K562 (cell line): ENCODE data around the gene ZFP30. TPM values are rescaled to one million over a fixed set of nuclear protein-coding genes. Genes with fewer than 3 reads are reported as not detected.

Source experiments
- ATAC-seq: fragments of 200-7000 bp; cut with Tn5 transposase; 3 replicates; pipeline ENCODE4 v1.9.1; 2020; ENCODE audit warnings: moderate library complexity
- BruUV-seq: library from RNA; stranded (reverse); fragments of 400-500 nt; replicated peaks from 2 replicates; lab custom pipeline; 2021; lab: Mats Ljungman, UMichigan
- CTCF ChIA-PET: fragments of 300-600 bp; formaldehyde crosslinking; extraction: SDS; loops from one replicate; lab custom pipeline; 2021; ENCODE audit warnings: low intra/inter-chr PET ratio; lab: Yijun Ruan, JAX
- POLR2A ChIA-PET: fragments of 300-600, 350-650 bp; sonication (Branson Sonifier 250); formaldehyde crosslinking; extraction: SDS; loops from one replicate; lab custom pipeline; 2021; ENCODE audit warnings: antibody characterized with exemption, inconsistent platforms; lab: Yijun Ruan, JAX
- DNase-seq, 4 experiments: peaks; one replicate each; pipeline versions ENCODE4 v3.0.0 to v3.0.0-alpha.2; 2011 to 2018; ENCODE audit warnings: low spot score in 3 of 4, mixed read lengths in 3 of 4; ENCODE audit errors: extremely low read depth in 1 of 4
- FAIRE-seq: peaks from 2 replicates; lab custom pipeline; 2011; peaks lifted over from hg19 to GRCh38; lab: Jason Lieb, UNC
- H2AFZ ChIP-seq: 2 replicates; pipeline ENCODE4 v1.6.0; 2011; ENCODE audit warnings: low read depth, low read length, control low read depth, inconsistent platforms
- H3K27ac ChIP-seq: fragments of 200-600 bp; 3 replicates; pipeline ENCODE4 v1.8.0; 2011; ENCODE audit warnings: low read depth, mild to moderate bottlenecking, control low read depth, inconsistent platforms, low read length, moderate library complexity, mixed read lengths; ENCODE audit errors: extremely low read depth
- H3K27me3 ChIP-seq, 2 experiments: fragments of 300-600 bp in 1 of 2; 2 replicates in 1 of 2; 3 replicates in 1 of 2; pipeline versions ENCODE4 v1.6.0 to v1.8.0; 2011; ENCODE audit warnings: inconsistent platforms in 2 of 2, low read length in 2 of 2, mild to moderate bottlenecking in 1 of 2, mixed read lengths in 1 of 2, moderate library complexity in 1 of 2; ENCODE audit not compliant: control insufficient read depth in 2 of 2, insufficient read depth in 2 of 2
- H3K36me3 ChIP-seq: fragments of 300-600 bp; 3 replicates; pipeline ENCODE4 v1.8.0; 2011; ENCODE audit warnings: mild to moderate bottlenecking, low read length, inconsistent platforms; ENCODE audit not compliant: control insufficient read depth, insufficient read depth
- H3K4me1 ChIP-seq, 2 experiments: fragments of 200-600 bp in 1 of 2; replicated peaks in 1 of 2; 2 replicates in 1 of 2; 3 replicates in 1 of 2; pipeline versions ENCODE4 v1.5.1 to v1.8.0; 2011; ENCODE audit warnings: inconsistent platforms in 2 of 2, low read length in 2 of 2, mild to moderate bottlenecking in 1 of 2, mixed read lengths in 1 of 2, moderate library complexity in 1 of 2; ENCODE audit not compliant: control insufficient read depth in 2 of 2, insufficient read depth in 2 of 2
- H3K4me2 ChIP-seq: 2 replicates; pipeline ENCODE4 v1.6.1; 2011; ENCODE audit warnings: low read length, control low read depth, inconsistent platforms, mixed read lengths; ENCODE audit not compliant: insufficient read depth
- H3K4me3 ChIP-seq: fragments of 200-600 bp; sonication (generic), shearing (Covaris generic); 2 replicates; pipeline ENCODE4 v1.5.1; 2016; ENCODE audit warnings: control low read depth, inconsistent platforms
- H3K79me2 ChIP-seq: fragments of 200-600 bp; 3 replicates; pipeline ENCODE4 v1.8.0; 2011; ENCODE audit warnings: low read length, inconsistent platforms; ENCODE audit not compliant: control insufficient read depth, insufficient read depth
- H3K9ac ChIP-seq, 2 experiments: 2 replicates each; pipeline versions ENCODE4 v1.6.0 to v1.6.1; 2011; ENCODE audit warnings: low read depth in 2 of 2, low read length in 2 of 2, control low read depth in 1 of 2, inconsistent platforms in 1 of 2, mild to moderate bottlenecking in 1 of 2, mixed read lengths in 1 of 2; ENCODE audit not compliant: insufficient read depth in 1 of 2
- H3K9me1 ChIP-seq: one replicate; pipeline ENCODE4 v1.6.0; 2011; ENCODE audit warnings: inconsistent platforms, mild to moderate bottlenecking, low read length, moderate library complexity; ENCODE audit not compliant: control insufficient read depth, insufficient read depth
- H3K9me3 ChIP-seq: replicated peaks from 2 replicates; pipeline ENCODE4 v1.5.1; 2011; ENCODE audit warnings: low read depth, low read length, inconsistent platforms; ENCODE audit not compliant: control insufficient read depth, insufficient read depth
- H4K20me1 ChIP-seq: replicated peaks from 2 replicates; pipeline ENCODE4 v1.6.1; 2011; ENCODE audit warnings: low read length, inconsistent platforms, mixed read lengths; ENCODE audit not compliant: control insufficient read depth, insufficient read depth
- ARID1B ChIP-seq: fragments of 450-650 bp; IDR thresholded peaks from 2 replicates; pipeline ENCODE4 v1.6.1; 2016; ENCODE audit warnings: antibody characterized with exemption, mild to moderate bottlenecking, inconsistent platforms
- HMGXB4 ChIP-seq: sonication (generic); formaldehyde crosslinking; IDR thresholded peaks from 2 replicates; pipeline ENCODE4 v1.8.1; 2023; ENCODE audit warnings: mild to moderate bottlenecking, missing genetic modification reagents
- ILK ChIP-seq: fragments of 450-650 bp; IDR thresholded peaks from 2 replicates; pipeline ENCODE4 v1.6.1; 2016; ENCODE audit warnings: missing genetic modification characterization, low read depth, mild to moderate bottlenecking, missing compliant biosample characterization, moderate library complexity, borderline replicate concordance
- KLF1 ChIP-seq: fragments of 450-650 bp; IDR thresholded peaks from 2 replicates; pipeline ENCODE4 v1.6.1; 2016; ENCODE audit warnings: missing genetic modification characterization, missing compliant biosample characterization
- PHF21A ChIP-seq: fragments of 450-650 bp; IDR thresholded peaks from 2 replicates; pipeline ENCODE4 v1.6.1; 2017; ENCODE audit warnings: low read depth, borderline replicate concordance
- ZBTB17 ChIP-seq: fragments of 450-650 bp; formaldehyde crosslinking; IDR thresholded peaks from 2 replicates; pipeline ENCODE4 v1.4.0; 2020; ENCODE audit warnings: mild to moderate bottlenecking
- ZNF146 ChIP-seq: IDR thresholded peaks from one replicate; pipeline ENCODE4 v1.6.1; 2018; ENCODE audit warnings: missing compliant biosample characterization; ENCODE audit not compliant: unreplicated experiment
- ZNF311 ChIP-seq: fragments of 250-450 bp; sonication (Bioruptor Pico); IDR thresholded peaks from 2 replicates; pipeline ENCODE4 v1.4.0; 2020; ENCODE audit warnings: mild to moderate bottlenecking, moderate library complexity
- ZNF395 ChIP-seq: fragments of 200-800 bp; sonication (Bioruptor generic); IDR thresholded peaks from 2 replicates; pipeline ENCODE4 v1.6.1; 2017; ENCODE audit warnings: missing genetic modification characterization, missing compliant biosample characterization
- WGBS: fragments of 100-300 bp; shearing (Covaris generic); methylation state at CpG from one replicate; pipeline ENCODE4 v1.1.6; 2016; ENCODE audit warnings: low coverage, mixed read lengths; ENCODE audit not compliant: insufficient coverage; ENCODE audit errors: missing lambda C conversion rate; 5-methylcytosine and 5-hydroxymethylcytosine counted together
- in situ Hi-C: fragments of 300-500 bp; cut with MboI; formaldehyde crosslinking; loops from 4 replicates; pipeline ENCODE4 v1.15.0; 2018; ENCODE audit warnings: inconsistent platforms, mixed read lengths
- intact Hi-C: fragments of 100-400 bp; cut with micrococcal nuclease; formaldehyde crosslinking; loops from 2 replicates; pipeline ENCODE4 v1.14.2; 2022
- polyA plus RNA-seq, 8 experiments: library from polyadenylated mRNA; depleted of rRNA in 4 of 8; stranded (reverse) in 5 of 8; unstranded in 3 of 8; fragments of >200 nt; fragmentation: Nextera tagmentation in 2 of 8; fragmentation: Illumina TruSeq in 1 of 8; extraction: Ambion mirVana in 2 of 8; extraction: Trizol in 1 of 8; gene quantifications; 2 replicates each; pipeline versions ENCODE4 v1.2.1 to v1.2.3, GENCODE V29; 2011 to 2014; ENCODE audit warnings: inconsistent platforms in 1 of 8, missing spikeins in 1 of 8
- total RNA-seq, 7 experiments: library from RNA; depleted of rRNA in 6 of 7; stranded (reverse); fragments of >200 nt in 6 of 7; fragmentation: Illumina TruSeq in 2 of 7; extraction: Trizol in 2 of 7; gene quantifications; 2 replicates each; pipeline versions ENCODE4 v1.2.1 to v1.2.3, GENCODE V29; 2011 to 2021; ENCODE audit warnings: low replicate concordance in 1 of 7
- TF ChIP-seq, protein P1 (sequence below): sonication (generic); formaldehyde crosslinking; IDR thresholded peaks from 2 replicates; pipeline ENCODE4 v1.8.0; 2022; ENCODE audit warnings: mild to moderate bottlenecking, missing genetic modification reagents
- TF ChIP-seq, protein P2 (sequence below): sonication (generic); formaldehyde crosslinking; IDR thresholded peaks from 2 replicates; pipeline ENCODE4 v1.8.0; 2022; ENCODE audit warnings: missing genetic modification reagents, mild to moderate bottlenecking, borderline replicate concordance

ZFP30 gene
- total and polyA plus RNA-seq, 9 of the 15 experiments (the other 6 are each of a cell fraction or from before 2014, with no cell fraction given) = 1.1 to 11.3 (median 4.9) TPM

DNA sequence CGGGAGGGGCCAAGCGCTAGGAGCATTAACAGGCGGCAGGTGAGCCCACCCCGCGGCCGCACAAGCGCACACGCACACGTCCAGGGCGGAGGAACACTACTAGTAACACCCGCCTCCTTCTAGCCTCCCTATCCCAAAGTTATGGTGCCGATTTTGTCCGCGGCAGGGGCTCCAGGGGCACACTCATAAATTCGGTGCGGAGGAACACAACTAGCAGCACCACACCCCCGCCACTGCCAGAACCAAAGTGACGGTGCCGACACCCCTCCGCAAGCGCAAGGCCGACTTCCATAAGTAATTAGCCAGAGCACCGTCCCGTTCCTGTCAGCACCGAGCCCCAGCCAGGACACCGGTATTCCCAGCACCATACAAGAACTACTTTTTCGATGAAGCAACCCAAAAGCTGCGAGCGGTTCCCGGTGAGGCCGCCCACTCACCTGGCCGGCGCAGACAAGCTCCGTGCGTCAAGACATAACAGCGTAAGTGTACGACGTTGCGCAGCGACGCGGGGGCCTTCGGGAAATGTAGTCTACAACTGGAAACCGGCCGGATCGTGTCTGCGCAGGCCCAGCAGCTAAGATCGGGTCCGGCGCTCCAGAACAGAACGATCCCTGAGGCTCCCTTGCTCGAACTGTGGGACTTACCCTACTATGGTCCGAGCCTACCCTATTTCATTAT is 60.8 kb downstream of the ZFP30 start, which contains the start of the genes ZNF540 and ZNF571:
Gene ZNF540, plus strand, starts transcription at position 573 of the 678 bp plus-strand sequence. CDS start 3,572 bp downstream, outside the sequence.
Gene ZNF571, minus strand, starts transcription at position 489 of the 678 bp plus-strand sequence. CDS start 8,116 bp downstream, outside the sequence.
- CTCF ChIA-PET = no interaction called here
- H3K4me1 ChIP-seq = peaks cover 0 to 14% of the 10 kb centered on the region in 2 experiments; a peak in 2 of 5 replicates
- no peak for TF ChIP-seq PHF21A
- no peak for TF ChIP-seq ZNF395
- TF ChIP-seq ZNF311 (CRISPR knock-in tag) = no peak
- no peak for TF ChIP-seq HMGXB4 (CRISPR knock-in tag)
- TF ChIP-seq, protein P1, sequence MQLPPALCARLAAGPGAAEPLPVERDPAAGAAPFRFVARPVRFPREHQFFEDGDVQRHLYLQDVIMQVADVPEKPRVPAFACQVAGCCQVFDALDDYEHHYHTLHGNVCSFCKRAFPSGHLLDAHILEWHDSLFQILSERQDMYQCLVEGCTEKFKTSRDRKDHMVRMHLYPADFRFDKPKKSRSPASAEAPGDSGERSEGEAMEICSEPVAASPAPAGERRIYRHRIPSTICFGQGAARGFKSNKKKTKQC (CRISPR knock-in tag) = no peak
- TF ChIP-seq ZBTB17 (CRISPR knock-in tag) = no peak
- no peak for TF ChIP-seq ARID1B
- TF ChIP-seq, protein P2, sequence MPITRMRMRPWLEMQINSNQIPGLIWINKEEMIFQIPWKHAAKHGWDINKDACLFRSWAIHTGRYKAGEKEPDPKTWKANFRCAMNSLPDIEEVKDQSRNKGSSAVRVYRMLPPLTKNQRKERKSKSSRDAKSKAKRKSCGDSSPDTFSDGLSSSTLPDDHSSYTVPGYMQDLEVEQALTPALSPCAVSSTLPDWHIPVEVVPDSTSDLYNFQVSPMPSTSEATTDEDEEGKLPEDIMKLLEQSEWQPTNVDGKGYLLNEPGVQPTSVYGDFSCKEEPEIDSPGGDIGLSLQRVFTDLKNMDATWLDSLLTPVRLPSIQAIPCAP (CRISPR knock-in tag) = no peak
- peak; percentile 57; the same call in 1 of the 2 replicates for TF ChIP-seq KLF1
- no peak for TF ChIP-seq ILK (tag)
- TF ChIP-seq ZNF146 (CRISPR knock-in tag) = no peak

More for the DNA sequence above, 60.8 kb downstream of the ZFP30 start, which contains the start of the genes ZNF540 and ZNF571:
- Histone ChIP-seq H3K79me2 (no peaks in the 10 kb centered on the region), H3K36me3 (no peaks in the 10 kb centered on the region), H3K4me3 (peak within 1 kb of the TSS; percentile 59), H2AFZ (peak within 1 kb of the TSS; percentile 96), H3K9ac (peak within 1 kb of the TSS; percentile 62 to 89), H3K9me1 (no peaks in the 10 kb centered on the region), H3K27me3 (no peaks in the 10 kb centered on the region), H3K27ac (peak within 1 kb of the TSS; percentile 58; the same call in 2 of the 3 replicates), H3K9me3 (no peaks in the 10 kb centered on the region), H4K20me1 (no peaks in the 10 kb centered on the region), H3K4me2 (peak within 1 kb of the TSS; percentile 95)
- ATAC-seq (peak; percentile 100), DNase-seq (peak; percentile 73 to 94 (median 79)), FAIRE-seq (peak; percentile 85)
- intact Hi-C loops (loop anchor here (1.0 kb wide), 1 partner anchor 127 kb away; the partner anchor contains the start of gene ZNF569), in situ Hi-C loops (no loop called here)
- no TSS peak for BruUV-seq
- POLR2A ChIA-PET = interaction anchor here (0.5 to 1.3 kb wide), 5 partner anchors 15 to 377 kb away, joined by 3 to 6 read pairs (median 4); partner anchors contain the start of genes ZNF383 and ZNF527
- 1% methylated on average over 49 of the region's 53 CpGs for WGBS
